T-cell (primary cell): Measurements from ENCODE around the gene ZNF280A. TPM values are rescaled to one million over a fixed set of nuclear protein-coding genes. Genes with fewer than 3 reads are reported as not detected.

Source experiments
- ATAC-seq, 4 experiments: fragments of 200-7000 bp in 3 of 4; fragments of 150-1000 bp in 1 of 4; cut with Tn5 transposase; replicated peaks in 1 of 4; 1 replicate in 3 of 4; 2 replicates in 1 of 4; pipeline ENCODE4 v1.10.0; 2021; ENCODE audit warnings: moderate library complexity in 3 of 4, mild to moderate bottlenecking in 2 of 4, moderate number of reproducible peaks in 1 of 4
- CTCF ChIA-PET, 2 donors: fragments of 300-600 bp; sonication (Branson Sonifier 250); formaldehyde crosslinking; loops; one replicate each; lab custom pipeline; 2022; ENCODE audit warnings: antibody characterized with exemption in 2 of 2; lab: Charles Lee
- POLR2A ChIA-PET, 2 donors: fragments of 300-600 bp; sonication (Branson Sonifier 250); formaldehyde crosslinking; loops; one replicate each; lab custom pipeline; 2022; ENCODE audit warnings: antibody characterized with exemption in 2 of 2; lab: Charles Lee
- DNase-seq, 35 experiments: peaks; one replicate each; pipeline versions ENCODE4 v3.0.0 to v3.0.0-alpha.2; 2013 to 2023
- H3K27ac ChIP-seq: one replicate; pipeline ENCODE4 v1.5.1; 2013; ENCODE audit warnings: low read length
- H3K27me3 ChIP-seq, 2 experiments: replicated peaks in 1 of 2; 1 replicate in 1 of 2; 2 replicates in 1 of 2; pipeline versions ENCODE4 v1.6.1 to v1.7.0; 2013; ENCODE audit warnings: low read length in 1 of 2, mixed read lengths in 1 of 2; ENCODE audit not compliant: control insufficient read depth in 2 of 2, insufficient read depth in 2 of 2; ENCODE audit errors: extremely low read depth in 1 of 2
- H3K36me3 ChIP-seq, 2 donors: 1 replicate in 1 of 2; 2 replicates in 1 of 2; pipeline versions ENCODE4 v1.6.1 to v1.7.0; 2013; ENCODE audit warnings: low read length in 1 of 2; ENCODE audit not compliant: control insufficient read depth in 2 of 2, insufficient read depth in 1 of 2; ENCODE audit errors: extremely low read depth in 1 of 2
- H3K4me1 ChIP-seq, 2 experiments: 1 replicate in 1 of 2; 2 replicates in 1 of 2; pipeline versions ENCODE4 v1.6.1 to v1.7.0; 2013; ENCODE audit warnings: low read length in 2 of 2, mixed read lengths in 1 of 2; ENCODE audit not compliant: insufficient read depth in 2 of 2, control insufficient read depth in 1 of 2; ENCODE audit errors: extremely low read depth in 1 of 2
- H3K4me3 ChIP-seq, 2 donors: 1 replicate in 1 of 2; 2 replicates in 1 of 2; pipeline versions ENCODE4 v1.5.1 to v1.7.0; 2013; ENCODE audit warnings: mild to moderate bottlenecking in 2 of 2, low read length in 1 of 2, moderate library complexity in 1 of 2; ENCODE audit not compliant: control insufficient read depth in 1 of 2; ENCODE audit errors: extremely low read depth in 1 of 2
- H3K9me3 ChIP-seq: 2 replicates; pipeline ENCODE4 v1.7.0; 2013
- H3K27ac Mint-ChIP-seq, 2 donors: one replicate each; pipeline ENCODE4 v1.8.0; 2020 to 2021; ENCODE audit warnings: mild to moderate bottlenecking in 2 of 2, mixed read lengths in 2 of 2
- H3K27me3 Mint-ChIP-seq, 2 donors: one replicate each; pipeline ENCODE4 v1.8.0; 2021 to 2022; ENCODE audit warnings: mixed read lengths in 2 of 2
- H3K36me3 Mint-ChIP-seq: one replicate; pipeline ENCODE4 v1.8.0; 2021; ENCODE audit warnings: mixed read lengths
- H3K4me1 Mint-ChIP-seq, 3 donors: one replicate each; pipeline ENCODE4 v1.8.0; 2020 to 2022; ENCODE audit warnings: mixed read lengths in 3 of 3, mild to moderate bottlenecking in 1 of 3
- H3K4me3 Mint-ChIP-seq, 3 donors: one replicate each; pipeline ENCODE4 v1.8.0; 2020 to 2022; ENCODE audit warnings: mild to moderate bottlenecking in 3 of 3, mixed read lengths in 3 of 3, moderate library complexity in 3 of 3
- H3K9me3 Mint-ChIP-seq, 3 donors: one replicate each; pipeline ENCODE4 v1.8.0; 2020 to 2022; ENCODE audit warnings: mixed read lengths in 3 of 3
- WGBS: methylation state at CpG from one replicate; pipeline ENCODE4 v1.1.5; 2013; ENCODE audit warnings: missing lambda C conversion rate; ENCODE audit not compliant: insufficient coverage; 5-methylcytosine and 5-hydroxymethylcytosine counted together
- total RNA-seq, 35 experiments: library from RNA in 6 of 35; stranded (reverse) in 6 of 35; fragments of 120-200 nt in 1 of 35; gene quantifications; one replicate each; pipeline versions ENCODE4 v1.2.1 to v1.2.4 and lab custom pipeline; 2013 to 2026

Gene ZNF280A
- total RNA-seq, 5 donors from 2014 or later (not counting 1 experiment from before 2014, with no cell fraction given): not detected

DNA sequence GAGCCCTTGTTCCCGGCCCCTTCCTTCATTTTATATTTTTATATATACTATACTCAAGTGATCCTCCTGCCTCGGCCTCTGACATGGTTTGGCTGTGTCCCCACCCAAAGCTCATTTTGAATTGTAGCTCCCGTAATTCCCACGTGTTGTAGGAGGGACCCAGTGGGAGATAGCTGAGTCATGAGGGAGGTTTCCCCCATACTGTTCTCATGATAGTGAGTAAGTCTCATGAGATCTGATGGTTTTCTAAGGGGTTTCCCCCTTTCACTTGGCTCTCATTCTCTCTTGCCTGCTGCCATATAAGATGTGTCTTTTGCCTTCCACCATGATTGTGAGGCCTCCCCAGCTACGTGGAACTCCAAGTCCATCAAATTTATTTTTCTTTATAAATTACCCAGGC lies 7.2 kb upstream of the ZNF280A start:
- H3K4me3 Mint-ChIP-seq: no peak overlapping the region
- H3K9me3 ChIP-seq: no peaks in the 10 kb centered on the region
- no peaks in the 10 kb centered on the region for H3K4me1 ChIP-seq
- peaks cover 0 to 10% of the 10 kb centered on the region in 2 experiments for H3K27me3 ChIP-seq
- H3K4me3 ChIP-seq: no peak overlapping the region
- H3K4me1 Mint-ChIP-seq: no peaks in the 10 kb centered on the region
- no CpG with 5 or more reads among the region's 5 CpGs for WGBS
- ATAC-seq: no peak
- no peaks in the 10 kb centered on the region for H3K36me3 Mint-ChIP-seq
- H3K36me3 ChIP-seq: no peaks in the 10 kb centered on the region
- CTCF ChIA-PET: no interaction called here
- peaks cover 9 to 26% of the 10 kb centered on the region in 2 donors for H3K27me3 Mint-ChIP-seq
- H3K27ac Mint-ChIP-seq: no peak overlapping the region
- no peaks in the 10 kb centered on the region for H3K9me3 Mint-ChIP-seq
- H3K27ac ChIP-seq: no peak overlapping the region
- POLR2A ChIA-PET: no interaction called here
- DNase-seq: no peak

DNA sequence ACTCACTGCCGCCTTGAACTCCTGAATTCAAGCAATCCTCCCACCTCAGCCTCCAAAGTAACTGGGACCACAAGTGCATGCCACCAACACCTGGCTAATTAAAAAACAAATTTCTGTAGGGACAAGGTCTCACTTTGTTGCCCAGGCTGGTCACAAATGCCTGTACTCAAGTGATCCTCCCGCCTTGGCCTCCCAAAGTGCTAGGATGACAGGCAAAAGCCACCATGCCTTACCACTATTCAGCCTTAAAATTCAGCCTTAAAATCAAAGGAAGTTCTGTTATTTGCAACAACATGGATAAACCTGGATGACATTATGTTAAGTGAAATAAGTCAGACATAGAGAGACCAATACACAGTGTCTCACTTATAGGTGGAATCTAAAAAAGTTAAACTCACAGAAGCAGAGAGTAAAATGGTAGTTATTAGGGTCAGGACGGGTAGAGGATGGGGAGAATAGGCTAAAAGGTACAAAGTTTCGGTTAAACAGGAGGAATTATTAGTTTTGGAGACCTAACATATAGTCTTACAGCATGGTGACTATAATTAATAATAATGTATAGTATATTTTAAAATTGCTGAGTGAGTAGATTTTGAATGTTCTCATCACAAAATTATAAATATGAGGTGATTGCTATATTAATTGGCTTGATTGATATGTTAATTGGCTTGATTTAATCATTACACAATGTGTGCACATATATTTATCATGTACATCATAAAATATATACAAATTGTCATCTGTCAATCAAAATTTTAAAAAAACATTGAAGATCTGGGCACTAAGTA lies 6.2 kb upstream of the ZNF280A start:
- ChIA-PET CTCF (no interaction called here), POLR2A (no interaction called here)
- H3K27me3 ChIP-seq: peaks cover 0 to 10% of the 10 kb centered on the region in 2 experiments
- Mint-ChIP-seq H3K4me3 (no peak overlapping the region), H3K9me3 (no peaks in the 10 kb centered on the region), H3K27ac (no peak overlapping the region), H3K36me3 (no peaks in the 10 kb centered on the region), H3K4me1 (no peaks in the 10 kb centered on the region), H3K27me3 (peaks cover 11 to 26% of the 10 kb centered on the region in 2 donors)
- no peaks in the 10 kb centered on the region for H3K4me1 ChIP-seq
- no peaks in the 10 kb centered on the region for H3K9me3 ChIP-seq
- H3K36me3 ChIP-seq: no peaks in the 10 kb centered on the region
- H3K4me3 ChIP-seq: no peak overlapping the region
- 89% methylated on average over 1 of the region's 4 CpGs for WGBS
- H3K27ac ChIP-seq: no peak overlapping the region
- DNase-seq (no peak), ATAC-seq (no peak)

DNA sequence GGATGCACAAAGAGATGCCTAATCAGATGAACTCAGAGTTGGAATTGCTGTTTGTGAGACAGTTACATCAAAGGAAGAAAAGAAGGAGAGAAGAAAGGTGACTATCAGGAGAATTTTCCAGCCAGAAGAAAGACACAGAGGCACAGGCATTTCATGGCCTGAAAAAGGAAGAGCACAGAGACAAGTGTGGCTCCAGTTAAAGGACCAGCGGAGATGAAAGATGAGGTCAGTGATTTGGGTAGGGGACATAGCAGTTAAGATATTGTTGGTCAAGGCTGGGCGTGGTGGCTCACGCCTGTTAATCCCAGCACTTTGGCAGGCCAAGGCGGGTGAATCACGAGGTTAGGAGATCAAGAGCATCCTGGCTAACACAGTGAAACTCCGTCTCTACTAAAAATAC lies 3.4 kb upstream of the ZNF280A start:
- peaks cover 0 to 12% of the 10 kb centered on the region in 2 experiments for H3K27me3 ChIP-seq
- no peaks in the 10 kb centered on the region for H3K36me3 ChIP-seq
- Mint-ChIP-seq H3K9me3 (no peaks in the 10 kb centered on the region), H3K4me3 (no peak overlapping the region), H3K4me1 (no peaks in the 10 kb centered on the region), H3K27me3 (peaks cover 18 to 19% of the 10 kb centered on the region in 2 donors), H3K27ac (no peak overlapping the region), H3K36me3 (no peaks in the 10 kb centered on the region)
- no peaks in the 10 kb centered on the region for H3K4me1 ChIP-seq
- no peaks in the 10 kb centered on the region for H3K9me3 ChIP-seq
- ATAC-seq (no peak), DNase-seq (no peak)
- 90% methylated on average over 4 of the region's 6 CpGs for WGBS
- H3K27ac ChIP-seq: no peak overlapping the region
- POLR2A ChIA-PET: no interaction called here
- CTCF ChIA-PET: no interaction called here
- no peak overlapping the region for H3K4me3 ChIP-seq

DNA sequence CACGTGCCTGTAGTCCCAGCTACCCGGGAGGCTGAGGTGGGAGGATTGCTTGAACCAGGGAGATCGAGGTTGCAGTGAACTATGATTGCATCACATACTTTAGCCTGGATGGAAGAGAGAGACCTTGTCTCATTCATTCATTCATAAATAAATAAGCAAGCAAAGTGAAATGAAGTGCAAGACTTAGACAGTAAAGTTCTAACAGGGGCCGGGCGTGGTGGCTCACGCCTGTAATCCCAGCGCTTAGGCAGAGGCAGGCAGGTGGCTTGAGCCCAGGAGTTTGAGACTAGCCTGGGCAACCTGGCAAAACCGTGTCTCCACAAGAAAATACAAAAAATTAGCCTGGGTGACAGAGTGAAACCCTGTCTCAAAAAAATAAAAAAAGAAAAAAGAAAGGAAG lies 1.6 kb upstream of the ZNF280A start:
- Mint-ChIP-seq H3K27me3 (peaks cover 20 to 21% of the 10 kb centered on the region in 2 donors), H3K4me3 (no peak overlapping the region), H3K36me3 (no peaks in the 10 kb centered on the region), H3K27ac (no peak overlapping the region), H3K4me1 (no peaks in the 10 kb centered on the region), H3K9me3 (no peaks in the 10 kb centered on the region)
- Histone ChIP-seq H3K27ac (no peak overlapping the region), H3K27me3 (peaks cover 0 to 13% of the 10 kb centered on the region in 2 experiments), H3K9me3 (no peaks in the 10 kb centered on the region), H3K36me3 (no peaks in the 10 kb centered on the region), H3K4me1 (no peaks in the 10 kb centered on the region), H3K4me3 (no peak overlapping the region)
- DNase-seq (no peak), ATAC-seq (no peak)
- WGBS: 96% methylated on average over 4 of the region's 8 CpGs
- ChIA-PET CTCF (no interaction called here), POLR2A (no interaction called here)

DNA sequence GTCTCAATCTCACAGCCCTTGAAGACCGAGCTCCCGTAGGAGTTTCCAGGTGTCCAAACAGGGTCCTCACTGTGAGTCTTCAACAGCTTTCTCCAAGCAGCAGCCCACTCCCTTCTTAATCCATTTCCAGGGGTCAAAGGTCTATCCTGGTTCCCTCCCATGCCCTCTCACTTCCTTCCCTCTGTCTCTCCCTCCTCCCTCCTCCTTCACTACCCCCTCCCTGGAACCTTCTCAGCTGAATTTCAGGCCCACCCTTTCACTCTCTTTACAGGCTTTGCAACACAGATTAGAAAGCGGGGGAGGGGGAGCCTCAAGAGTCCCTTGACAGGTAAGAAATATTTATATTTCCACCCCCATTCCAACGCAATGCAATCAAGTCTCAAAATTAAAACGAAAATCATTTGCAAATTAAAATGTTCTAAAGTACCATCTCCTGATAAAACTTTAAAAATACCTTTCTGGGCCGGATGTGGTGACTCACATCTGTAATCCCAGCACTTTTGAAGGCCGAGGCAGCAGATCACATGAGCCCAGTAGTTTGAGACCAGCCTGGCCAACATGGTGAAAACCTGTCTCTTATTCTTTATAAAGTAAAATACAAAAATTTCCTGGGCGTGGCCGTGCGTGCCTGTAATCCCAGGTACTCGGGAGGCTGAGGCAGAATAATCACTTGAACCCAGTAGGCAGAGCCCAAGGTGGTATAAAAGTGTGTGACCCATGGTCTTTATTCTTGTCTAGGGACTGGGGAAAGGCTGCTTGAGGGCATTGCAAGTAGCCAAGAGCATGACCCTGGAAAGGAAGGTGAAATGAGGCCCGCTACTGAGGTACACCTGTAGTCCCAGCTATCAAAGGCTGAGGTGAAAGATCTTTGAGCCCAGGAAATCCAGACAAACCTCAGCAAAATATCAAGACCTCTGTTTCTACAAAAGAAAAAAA lies 865 bp upstream of the ZNF280A start:
- no peak overlapping the region for H3K4me3 Mint-ChIP-seq
- ATAC-seq (no peak), DNase-seq (no peak)
- H3K27ac ChIP-seq: no peak overlapping the region
- peaks cover 0 to 14% of the 10 kb centered on the region in 2 experiments for H3K27me3 ChIP-seq
- H3K4me1 ChIP-seq: no peaks in the 10 kb centered on the region
- ChIA-PET POLR2A (no interaction called here), CTCF (interaction anchor here in 1 of 2 donors (0.7 kb wide), 1 partner anchor 12 kb away, joined by 3 read pairs; no protein-coding TSS in a partner anchor)
- H3K27me3 Mint-ChIP-seq: peaks cover 24 to 27% of the 10 kb centered on the region in 2 donors
- no peaks in the 10 kb centered on the region for H3K9me3 ChIP-seq
- no peaks in the 10 kb centered on the region for H3K36me3 Mint-ChIP-seq
- H3K27ac Mint-ChIP-seq: no peak overlapping the region
- H3K4me3 ChIP-seq: no peak overlapping the region
- 82% methylated on average over 9 of the region's 12 CpGs for WGBS
- H3K36me3 ChIP-seq: no peaks in the 10 kb centered on the region
- H3K4me1 Mint-ChIP-seq: no peaks in the 10 kb centered on the region
- no peaks in the 10 kb centered on the region for H3K9me3 Mint-ChIP-seq

DNA sequence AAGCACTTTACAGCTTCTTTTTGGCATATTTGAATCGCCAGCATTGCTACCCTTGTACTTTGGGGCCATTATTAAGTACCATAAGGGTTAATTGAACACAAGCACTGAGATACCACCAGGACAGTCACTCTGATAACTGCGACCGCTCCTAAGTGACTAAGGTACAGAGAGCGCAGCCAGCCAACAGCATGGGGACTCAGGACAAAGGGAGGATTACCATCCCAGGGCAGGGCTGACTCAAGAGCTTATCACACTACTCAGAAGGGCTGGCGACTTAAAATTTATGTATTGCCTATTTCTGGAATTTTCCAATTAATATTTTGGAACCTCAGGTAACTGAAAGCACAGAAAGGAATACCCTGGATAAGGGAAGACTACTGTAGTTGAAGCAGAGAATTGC lies 479 bp downstream of the ZNF280A start:
- no peaks in the 10 kb centered on the region for H3K9me3 Mint-ChIP-seq
- peaks cover 30 to 39% of the 10 kb centered on the region in 2 donors for H3K27me3 Mint-ChIP-seq
- Histone ChIP-seq H3K4me3 (no peak overlapping the region), H3K27me3 (peaks cover 0 to 12% of the 10 kb centered on the region in 2 experiments), H3K9me3 (no peaks in the 10 kb centered on the region), H3K4me1 (no peaks in the 10 kb centered on the region), H3K27ac (no peak overlapping the region), H3K36me3 (no peaks in the 10 kb centered on the region)
- DNase-seq (no peak), ATAC-seq (no peak)
- no peaks in the 10 kb centered on the region for H3K4me1 Mint-ChIP-seq
- WGBS: 83% methylated on average over 2 of the region's 5 CpGs
- no peak overlapping the region for H3K27ac Mint-ChIP-seq
- ChIA-PET CTCF (no interaction called here), POLR2A (no interaction called here)
- H3K4me3 Mint-ChIP-seq: no peak overlapping the region
- no peaks in the 10 kb centered on the region for H3K36me3 Mint-ChIP-seq
